ENCODE data around the gene CA10.

GRCh38 chr17:51992864-51993416 lies 165.6 kb downstream of the CA10 start:
- no peak for TF ChIP-seq CTCF (conservative IDR thresholded peaks at IDR 0.05)
- TF ChIP-seq EZH2 (IDR thresholded peaks at IDR 0.05; ENCODE audit: low read depth) = no peak

Measured in PC-9 (cell line).